Panc1 (cell line): ENCODE results near the gene P4HTM. TPM values are rescaled to one million over a fixed set of nuclear protein-coding genes. Genes with fewer than 3 reads are reported as not detected.
"Not testable (repeated sequence)": the region's sequence is repeated elsewhere in the genome, so short reads cannot be mapped to it uniquely, and the experiment has no call there.

Experiments used
- ATAC-seq: fragments of 200-7000 bp; cut with Tn5 transposase; 2 replicates; pipeline ENCODE4 v1.9.1; 2020; ENCODE audit warnings: mild to moderate bottlenecking, moderate library complexity
- BruUV-seq: library from RNA; stranded (reverse); fragments of 400-500 nt; replicated peaks from 2 replicates; lab custom pipeline; 2021; lab: Mats Ljungman, UMichigan
- CTCF ChIA-PET: fragments of 300-600 bp; sonication (Branson Sonifier 250); formaldehyde crosslinking; loops from one replicate; lab custom pipeline; 2022; ENCODE audit warnings: antibody characterized with exemption; lab: Charles Lee
- POLR2A ChIA-PET: fragments of 300-600 bp; sonication (Branson Sonifier 250); formaldehyde crosslinking; loops from one replicate; lab custom pipeline; 2022; ENCODE audit warnings: antibody characterized with exemption; lab: Charles Lee
- DNase-seq: peaks from one replicate; pipeline ENCODE4 v3.0.0-alpha.2; 2010; ENCODE audit warnings: low read depth, low spot score
- H3K27ac ChIP-seq: 2 replicates; pipeline ENCODE4 v1.5.1; 2011; ENCODE audit warnings: mild to moderate bottlenecking, low read length, inconsistent platforms
- H3K27me3 ChIP-seq: fragments of 200-500 bp; sonication (Bioruptor generic); 2 replicates; pipeline ENCODE4 v1.6.0; 2014; ENCODE audit warnings: low read length, inconsistent platforms; ENCODE audit not compliant: control insufficient read depth, insufficient read depth
- H3K36me3 ChIP-seq: fragments of 200-500 bp; sonication (Bioruptor generic); 2 replicates; pipeline ENCODE4 v1.5.1; 2014; ENCODE audit warnings: inconsistent platforms, mild to moderate bottlenecking, low read length, moderate library complexity; ENCODE audit not compliant: control insufficient read depth, insufficient read depth
- H3K4me1 ChIP-seq: 2 replicates; pipeline ENCODE4 v1.5.1; 2011; ENCODE audit warnings: inconsistent platforms, mild to moderate bottlenecking, low read length, moderate library complexity; ENCODE audit not compliant: control insufficient read depth, insufficient read depth
- H3K4me3 ChIP-seq, 2 experiments: 2 replicates each; pipeline ENCODE4 v1.5.1; 2011 to 2012; ENCODE audit warnings: low read depth in 2 of 2, low read length in 2 of 2, mild to moderate bottlenecking in 2 of 2, inconsistent platforms in 1 of 2, moderate library complexity in 1 of 2
- H3K9me3 ChIP-seq: fragments of 200-500 bp; sonication (Bioruptor generic); 2 replicates; pipeline ENCODE4 v1.5.1; 2014; ENCODE audit warnings: low read depth, mild to moderate bottlenecking, inconsistent platforms, low read length, moderate library complexity; ENCODE audit not compliant: control insufficient read depth, insufficient read depth
- POLR2AphosphoS5 ChIP-seq: IDR thresholded peaks from 2 replicates; pipeline ENCODE4 v1.6.1; 2012; ENCODE audit warnings: mild to moderate bottlenecking, low read depth, low read length, moderate library complexity
- SIN3A ChIP-seq: IDR thresholded peaks from 2 replicates; pipeline ENCODE4 v1.6.1; 2012; ENCODE audit warnings: low read depth, mild to moderate bottlenecking, low read length, moderate library complexity, borderline replicate concordance; ENCODE audit not compliant: insufficient read depth
- TCF7L2 ChIP-seq: IDR thresholded peaks from 2 replicates; pipeline ENCODE4 v1.6.1; 2011; ENCODE audit warnings: mild to moderate bottlenecking, low read depth, low read length, inconsistent platforms
- in situ Hi-C: cut with HindIII; loops from 2 replicates; pipeline ENCODE4 v1.10.0; 2016; ENCODE audit warnings: low sequenced_read_pairs, low pct_unique_long_range_greater_than_20kb
- intact Hi-C: fragments of 100-400 bp; cut with micrococcal nuclease; formaldehyde crosslinking; loops from one replicate; pipeline ENCODE4 v1.10.0; 2022; ENCODE audit not compliant: unreplicated experiment
- total RNA-seq: library from RNA; stranded (reverse); gene quantifications from one replicate; pipeline ENCODE4 v1.2.1, GENCODE V29; 2021; ENCODE audit not compliant: unreplicated experiment
- TF ChIP-seq, protein P1 (sequence below): fragments of 450-650 bp; IDR thresholded peaks from 2 replicates; pipeline ENCODE4 v1.5.1; 2017; ENCODE audit warnings: mild to moderate bottlenecking
- TF ChIP-seq, protein P2 (sequence below), 2 experiments: IDR thresholded peaks; 2 replicates each; pipeline ENCODE4 v1.6.1; 2011 to 2012; ENCODE audit warnings: low read depth in 2 of 2, control low read depth in 1 of 2, low read length in 1 of 2, mild to moderate bottlenecking in 1 of 2, moderate library complexity in 1 of 2; ENCODE audit not compliant: insufficient read depth in 1 of 2

The P4HTM gene
- total RNA-seq, 1 experiment from 2014 or later = 28.3 TPM

DNA sequence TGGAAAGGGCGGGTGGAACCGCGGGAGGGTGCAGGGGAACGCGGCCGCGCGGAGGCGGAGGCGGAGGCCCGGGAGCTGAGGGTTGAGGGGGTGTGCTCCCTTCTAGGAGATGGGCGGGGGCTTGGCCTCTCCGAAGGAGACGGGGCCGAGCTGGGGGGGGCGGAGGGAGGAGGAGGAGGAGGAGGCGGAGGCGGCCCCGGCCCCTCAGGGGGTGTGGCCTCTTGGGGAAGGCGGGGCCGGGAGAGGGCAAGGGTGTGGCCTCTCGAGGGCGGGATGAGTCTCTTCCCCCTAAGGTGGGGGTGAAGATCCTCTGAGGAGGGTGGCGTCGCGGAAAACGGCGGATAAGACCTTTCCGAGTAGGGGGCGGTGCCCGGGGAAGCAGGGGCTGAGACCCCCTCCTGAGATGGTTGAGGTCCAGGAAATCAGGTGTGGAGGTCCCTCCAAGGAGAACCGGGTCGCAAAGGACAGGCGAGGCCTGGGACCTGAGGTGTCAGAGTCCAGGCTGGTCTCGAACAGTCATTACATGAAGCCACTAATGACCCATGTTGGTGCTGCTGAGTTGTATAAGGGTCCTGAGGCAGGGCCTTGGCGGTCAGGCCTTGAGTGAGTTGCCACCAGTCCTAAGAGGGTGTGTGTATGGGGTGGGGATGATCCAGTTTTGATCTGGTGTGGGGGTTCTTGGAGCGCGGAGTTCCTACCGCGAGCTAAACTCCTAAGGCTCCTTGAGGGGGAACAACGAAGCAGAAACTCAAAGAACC lies 17.9 kb downstream of the P4HTM start:
- Histone ChIP-seq H3K27ac (peak overlapping the region; percentile 93), H3K27me3 (no peaks in the 10 kb centered on the region), H3K36me3 (no peaks in the 10 kb centered on the region), H3K9me3 (no peaks in the 10 kb centered on the region), H3K4me3 (peak overlapping the region; percentile 82 to 85), H3K4me1 (peaks cover 13% of the 10 kb centered on the region)
- TSS peak; percentile 75 for BruUV-seq
- ChIA-PET POLR2A (interaction anchor here (0.6 to 1.2 kb wide), 2 partner anchors 10 to 337 kb away, joined by 4 read pairs; no protein-coding TSS in a partner anchor), CTCF (interaction anchor here (1.4 to 2.7 kb wide), 2 partner anchors 10 to 20 kb away, joined by 5 to 19 read pairs; no protein-coding TSS in a partner anchor)
- TF ChIP-seq, protein P1, sequence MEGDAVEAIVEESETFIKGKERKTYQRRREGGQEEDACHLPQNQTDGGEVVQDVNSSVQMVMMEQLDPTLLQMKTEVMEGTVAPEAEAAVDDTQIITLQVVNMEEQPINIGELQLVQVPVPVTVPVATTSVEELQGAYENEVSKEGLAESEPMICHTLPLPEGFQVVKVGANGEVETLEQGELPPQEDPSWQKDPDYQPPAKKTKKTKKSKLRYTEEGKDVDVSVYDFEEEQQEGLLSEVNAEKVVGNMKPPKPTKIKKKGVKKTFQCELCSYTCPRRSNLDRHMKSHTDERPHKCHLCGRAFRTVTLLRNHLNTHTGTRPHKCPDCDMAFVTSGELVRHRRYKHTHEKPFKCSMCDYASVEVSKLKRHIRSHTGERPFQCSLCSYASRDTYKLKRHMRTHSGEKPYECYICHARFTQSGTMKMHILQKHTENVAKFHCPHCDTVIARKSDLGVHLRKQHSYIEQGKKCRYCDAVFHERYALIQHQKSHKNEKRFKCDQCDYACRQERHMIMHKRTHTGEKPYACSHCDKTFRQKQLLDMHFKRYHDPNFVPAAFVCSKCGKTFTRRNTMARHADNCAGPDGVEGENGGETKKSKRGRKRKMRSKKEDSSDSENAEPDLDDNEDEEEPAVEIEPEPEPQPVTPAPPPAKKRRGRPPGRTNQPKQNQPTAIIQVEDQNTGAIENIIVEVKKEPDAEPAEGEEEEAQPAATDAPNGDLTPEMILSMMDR = peak; percentile 20; the same call in 1 of the 2 replicates
- no peak for TF ChIP-seq SIN3A
- TF ChIP-seq, protein P2, sequence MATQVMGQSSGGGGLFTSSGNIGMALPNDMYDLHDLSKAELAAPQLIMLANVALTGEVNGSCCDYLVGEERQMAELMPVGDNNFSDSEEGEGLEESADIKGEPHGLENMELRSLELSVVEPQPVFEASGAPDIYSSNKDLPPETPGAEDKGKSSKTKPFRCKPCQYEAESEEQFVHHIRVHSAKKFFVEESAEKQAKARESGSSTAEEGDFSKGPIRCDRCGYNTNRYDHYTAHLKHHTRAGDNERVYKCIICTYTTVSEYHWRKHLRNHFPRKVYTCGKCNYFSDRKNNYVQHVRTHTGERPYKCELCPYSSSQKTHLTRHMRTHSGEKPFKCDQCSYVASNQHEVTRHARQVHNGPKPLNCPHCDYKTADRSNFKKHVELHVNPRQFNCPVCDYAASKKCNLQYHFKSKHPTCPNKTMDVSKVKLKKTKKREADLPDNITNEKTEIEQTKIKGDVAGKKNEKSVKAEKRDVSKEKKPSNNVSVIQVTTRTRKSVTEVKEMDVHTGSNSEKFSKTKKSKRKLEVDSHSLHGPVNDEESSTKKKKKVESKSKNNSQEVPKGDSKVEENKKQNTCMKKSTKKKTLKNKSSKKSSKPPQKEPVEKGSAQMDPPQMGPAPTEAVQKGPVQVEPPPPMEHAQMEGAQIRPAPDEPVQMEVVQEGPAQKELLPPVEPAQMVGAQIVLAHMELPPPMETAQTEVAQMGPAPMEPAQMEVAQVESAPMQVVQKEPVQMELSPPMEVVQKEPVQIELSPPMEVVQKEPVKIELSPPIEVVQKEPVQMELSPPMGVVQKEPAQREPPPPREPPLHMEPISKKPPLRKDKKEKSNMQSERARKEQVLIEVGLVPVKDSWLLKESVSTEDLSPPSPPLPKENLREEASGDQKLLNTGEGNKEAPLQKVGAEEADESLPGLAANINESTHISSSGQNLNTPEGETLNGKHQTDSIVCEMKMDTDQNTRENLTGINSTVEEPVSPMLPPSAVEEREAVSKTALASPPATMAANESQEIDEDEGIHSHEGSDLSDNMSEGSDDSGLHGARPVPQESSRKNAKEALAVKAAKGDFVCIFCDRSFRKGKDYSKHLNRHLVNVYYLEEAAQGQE (IDR thresholded peaks at IDR 0.05; ENCODE audit: insufficient read depth in 1 of 2, low read depth in 2 of 2, low read length in 1 of 2) = no peak
- TF ChIP-seq TCF7L2 = no peak
- no peak for TF ChIP-seq POLR2AphosphoS5
- intact Hi-C loops (no loop called here), in situ Hi-C loops (no loop called here)
- ATAC-seq (peak; percentile 76), DNase-seq (no peak)

DNA sequence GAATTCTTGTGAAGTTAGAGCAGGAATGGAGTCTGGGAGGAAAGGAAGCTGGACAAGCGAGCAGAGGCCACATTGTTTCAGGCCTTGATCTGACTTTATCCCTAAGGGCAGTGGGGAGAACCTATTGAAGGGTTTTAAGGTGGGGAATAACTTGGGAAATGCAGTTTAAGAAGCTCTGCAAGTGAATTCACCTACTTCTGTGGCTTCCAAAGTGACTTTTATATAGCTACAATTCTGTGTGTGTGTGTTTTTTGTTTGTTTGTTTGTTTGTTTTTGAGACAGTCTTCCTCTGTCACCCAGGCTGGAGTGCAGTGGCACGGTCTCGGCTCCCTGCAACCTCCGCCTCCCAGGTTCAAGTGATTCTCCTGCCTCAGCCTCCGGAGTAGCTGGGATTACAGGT lies 18.6 kb downstream of the P4HTM start:
- ChIA-PET CTCF (interaction anchor here (2.7 kb wide), 1 partner anchor 20 kb away, joined by 19 read pairs; no protein-coding TSS in a partner anchor), POLR2A (interaction anchor here (0.5 kb wide), 1 partner anchor 58 kb away, joined by 5 read pairs; no protein-coding TSS in a partner anchor)
- DNase-seq, in situ Hi-C loops, H3K27me3 ChIP-seq, H3K36me3 ChIP-seq, ATAC-seq, intact Hi-C loops, H3K9me3 ChIP-seq, BruUV-seq: not testable (repeated sequence)
- Histone ChIP-seq H3K4me1 (peaks cover 13% of the 10 kb centered on the region), H3K27ac (peak overlapping the region; percentile 81), H3K4me3 (peak overlapping the region; percentile 82 to 85)

DNA sequence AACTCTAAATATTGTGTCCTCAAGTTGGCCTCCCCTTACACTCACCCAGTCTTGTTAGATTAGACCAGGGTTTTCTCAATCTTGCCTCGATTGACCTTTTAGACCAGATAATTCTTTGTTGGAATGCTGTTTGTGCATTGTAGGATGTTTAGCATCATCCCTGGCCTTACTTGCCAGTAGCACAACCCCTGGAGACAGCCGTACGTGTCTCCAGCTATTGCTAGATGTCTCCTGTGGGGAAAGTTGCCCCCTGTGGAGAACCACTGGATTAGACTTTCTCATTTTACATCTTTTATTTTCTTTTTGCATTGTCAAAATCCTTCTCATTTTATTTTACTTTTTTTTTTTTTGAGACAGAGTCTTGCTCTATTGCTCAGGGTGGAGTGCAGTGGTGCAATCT lies 19.4 kb downstream of the P4HTM start:
- intact Hi-C loops = no loop called here
- no peak overlapping the region for H3K4me3 ChIP-seq
- no peaks in the 10 kb centered on the region for H3K36me3 ChIP-seq
- H3K27me3 ChIP-seq = no peaks in the 10 kb centered on the region
- H3K27ac ChIP-seq = no peak overlapping the region
- DNase-seq = no peak
- H3K4me1 ChIP-seq = peaks cover 13% of the 10 kb centered on the region
- no TSS peak for BruUV-seq
- no peaks in the 10 kb centered on the region for H3K9me3 ChIP-seq
- in situ Hi-C loops = no loop called here
- ATAC-seq = no peak
- ChIA-PET POLR2A (no interaction called here), CTCF (no interaction called here)
- TF ChIP-seq, protein P2 (IDR thresholded peaks at IDR 0.05; ENCODE audit: insufficient read depth in 1 of 2, low read depth in 2 of 2, low read length in 1 of 2) = no peak
- TF ChIP-seq TCF7L2 (no peak), POLR2AphosphoS5 (no peak), SIN3A (no peak)
- TF ChIP-seq, protein P1 = no peak
